ENCODE results near the gene CST5. TPM values are rescaled to one million over a fixed set of nuclear protein-coding genes. Genes with fewer than 3 reads are reported as not detected.
A peak's percentile ranks its signal among the peaks of the same experiment; 100 is the strongest.
"Not testable (repeated sequence)": the region's sequence is repeated elsewhere in the genome, so short reads cannot be mapped to it uniquely, and the experiment has no call there.

Gene CST5
- total RNA-seq, 5 donors from 2014 or later (not counting 1 experiment from before 2014, with no cell fraction given): not detected

GRCh38 chr20:23907579-23907978 lies 28.0 kb upstream of the CST5 start:
- POLR2A ChIA-PET: no interaction called here
- CTCF ChIA-PET: no interaction called here
- ATAC-seq (replicated peaks in 1 of 4) (no peak), DNase-seq (no peak)
- Histone ChIP-seq H3K27me3 (replicated peaks in 1 of 2; ENCODE audit: control insufficient read depth in 2 of 2, extremely low read depth in 1 of 2, insufficient read depth in 2 of 2, low read length in 1 of 2) (peaks cover 2 to 13% of the 10 kb centered on the region in 2 experiments), H3K4me3 (ENCODE audit: control insufficient read depth in 1 of 2, extremely low read depth in 1 of 2, low read length in 1 of 2) (no peak overlapping the region), H3K27ac (ENCODE audit: low read length) (no peak overlapping the region), H3K36me3 (ENCODE audit: control insufficient read depth in 2 of 2, extremely low read depth in 1 of 2, insufficient read depth in 1 of 2, low read length in 1 of 2) (no peaks in the 10 kb centered on the region), H3K4me1 (ENCODE audit: control insufficient read depth in 1 of 2, extremely low read depth in 1 of 2, insufficient read depth in 2 of 2, low read length in 2 of 2) (peaks cover 2 to 3% of the 10 kb centered on the region in 2 experiments), H3K9me3 (no peaks in the 10 kb centered on the region)
- Mint-ChIP-seq H3K27ac (no peak overlapping the region), H3K4me1 (peaks cover 5 to 18% (median 16%) of the 10 kb centered on the region in 3 donors), H3K36me3 (peaks cover 33% of the 10 kb centered on the region), H3K27me3 (peaks cover 2 to 5% of the 10 kb centered on the region in 2 donors), H3K9me3 (peaks cover 16 to 58% (median 38%) of the 10 kb centered on the region in 3 donors), H3K4me3 (no peak overlapping the region)
- no CpG with 5 or more reads among the region's 1 CpG for WGBS (ENCODE audit: insufficient coverage)

- H3K27ac ChIP-seq (ENCODE audit: low read length): peak overlapping the region; percentile 55
- peak in 31 of 35 experiments; percentile 13 to 79 (median 52) for DNase-seq
- H3K4me1 ChIP-seq (ENCODE audit: control insufficient read depth in 1 of 2, extremely low read depth in 1 of 2, insufficient read depth in 2 of 2, low read length in 2 of 2); ATAC-seq (replicated peaks in 1 of 4); H3K27me3 ChIP-seq (replicated peaks in 1 of 2; ENCODE audit: control insufficient read depth in 2 of 2, extremely low read depth in 1 of 2, insufficient read depth in 2 of 2, low read length in 1 of 2); H3K36me3 ChIP-seq (ENCODE audit: control insufficient read depth in 2 of 2, extremely low read depth in 1 of 2, insufficient read depth in 1 of 2, low read length in 1 of 2); H3K9me3 ChIP-seq; H3K27me3 Mint-ChIP-seq; POLR2A ChIA-PET; CTCF ChIA-PET: not testable (repeated sequence)
- peaks cover 9 to 43% (median 26%) of the 10 kb centered on the region in 3 donors for H3K9me3 Mint-ChIP-seq
- peak overlapping the region; percentile 74 to 94 for H3K27ac Mint-ChIP-seq
- H3K4me1 Mint-ChIP-seq: peaks cover 8 to 30% (median 28%) of the 10 kb centered on the region in 3 donors
- H3K36me3 Mint-ChIP-seq: peaks cover 21% of the 10 kb centered on the region
- 2% methylated on average over 5 of the region's 8 CpGs for WGBS (ENCODE audit: insufficient coverage)
- H3K4me3 ChIP-seq (ENCODE audit: control insufficient read depth in 1 of 2, extremely low read depth in 1 of 2, low read length in 1 of 2): peak overlapping the region; percentile 23 to 24
- peak overlapping the region; percentile 46 to 70 (median 70) for H3K4me3 Mint-ChIP-seq
Observed at GRCh38 chr20:23902396-23902795, 22.8 kb upstream of the CST5 start.

GRCh38 chr20:23890867-23891266 lies 11.3 kb upstream of the CST5 start:
- WGBS (ENCODE audit: insufficient coverage): 93% methylated on average over 4 of the region's 4 CpGs
- POLR2A ChIA-PET: not testable (repeated sequence)

GRCh38 chr20:23889775-23890187 lies 10.2 kb upstream of the CST5 start:
- Mint-ChIP-seq H3K4me3 (no peak overlapping the region), H3K36me3 (no peaks in the 10 kb centered on the region), H3K9me3 (no peaks in the 10 kb centered on the region), H3K27me3 (peaks cover 0 to 11% of the 10 kb centered on the region in 2 donors), H3K27ac (no peak overlapping the region), H3K4me1 (no peaks in the 10 kb centered on the region)
- DNase-seq (peak; percentile 29 to 81 (median 57)), ATAC-seq (replicated peaks in 1 of 4) (peak; percentile 80 to 98 (median 84))
- H3K4me1 ChIP-seq (ENCODE audit: control insufficient read depth in 1 of 2, extremely low read depth in 1 of 2, insufficient read depth in 2 of 2, low read length in 2 of 2): peaks cover 0 to 10% of the 10 kb centered on the region in 2 experiments
- no peaks in the 10 kb centered on the region for H3K9me3 ChIP-seq
- H3K4me3 ChIP-seq (ENCODE audit: control insufficient read depth in 1 of 2, extremely low read depth in 1 of 2, low read length in 1 of 2): no peak overlapping the region
- 76% methylated on average over 5 of the region's 8 CpGs for WGBS (ENCODE audit: insufficient coverage)
- ChIA-PET POLR2A (no interaction called here), CTCF (interaction anchor here in 1 of 2 donors (0.7 kb wide), 2 partner anchors 275 to 1021 kb away, joined by 3 read pairs; no protein-coding TSS in a partner anchor)
- H3K36me3 ChIP-seq (ENCODE audit: control insufficient read depth in 2 of 2, extremely low read depth in 1 of 2, insufficient read depth in 1 of 2, low read length in 1 of 2): no peaks in the 10 kb centered on the region
- H3K27ac ChIP-seq (ENCODE audit: low read length): no peak overlapping the region
- no peaks in the 10 kb centered on the region for H3K27me3 ChIP-seq (replicated peaks in 1 of 2; ENCODE audit: control insufficient read depth in 2 of 2, extremely low read depth in 1 of 2, insufficient read depth in 2 of 2, low read length in 1 of 2)

More at GRCh38 chr20:23890867-23891266, 11.3 kb upstream of the CST5 start:
- H3K27me3 ChIP-seq (replicated peaks in 1 of 2; ENCODE audit: control insufficient read depth in 2 of 2, extremely low read depth in 1 of 2, insufficient read depth in 2 of 2, low read length in 1 of 2); H3K9me3 ChIP-seq; CTCF ChIA-PET; H3K9me3 Mint-ChIP-seq; H3K36me3 ChIP-seq (ENCODE audit: control insufficient read depth in 2 of 2, extremely low read depth in 1 of 2, insufficient read depth in 1 of 2, low read length in 1 of 2); DNase-seq; H3K36me3 Mint-ChIP-seq; H3K4me1 Mint-ChIP-seq; H3K27ac ChIP-seq (ENCODE audit: low read length); H3K4me3 ChIP-seq (ENCODE audit: control insufficient read depth in 1 of 2, extremely low read depth in 1 of 2, low read length in 1 of 2); H3K27ac Mint-ChIP-seq; H3K4me3 Mint-ChIP-seq; H3K4me1 ChIP-seq (ENCODE audit: control insufficient read depth in 1 of 2, extremely low read depth in 1 of 2, insufficient read depth in 2 of 2, low read length in 2 of 2); ATAC-seq (replicated peaks in 1 of 4): not testable (repeated sequence)
- H3K27me3 Mint-ChIP-seq: peaks cover 0 to 11% of the 10 kb centered on the region in 2 donors

- POLR2A ChIA-PET: no interaction called here
- Histone ChIP-seq H3K4me3 (ENCODE audit: control insufficient read depth in 1 of 2, extremely low read depth in 1 of 2, low read length in 1 of 2) (no peak overlapping the region), H3K36me3 (ENCODE audit: control insufficient read depth in 2 of 2, extremely low read depth in 1 of 2, insufficient read depth in 1 of 2, low read length in 1 of 2) (no peaks in the 10 kb centered on the region), H3K4me1 (ENCODE audit: control insufficient read depth in 1 of 2, extremely low read depth in 1 of 2, insufficient read depth in 2 of 2, low read length in 2 of 2) (peaks cover 0 to 10% of the 10 kb centered on the region in 2 experiments), H3K9me3 (no peaks in the 10 kb centered on the region), H3K27ac (ENCODE audit: low read length) (no peak overlapping the region), H3K27me3 (replicated peaks in 1 of 2; ENCODE audit: control insufficient read depth in 2 of 2, extremely low read depth in 1 of 2, insufficient read depth in 2 of 2, low read length in 1 of 2) (peaks cover 0 to 2% of the 10 kb centered on the region in 2 experiments)
- no CpG with 5 or more reads among the region's 2 CpGs for WGBS (ENCODE audit: insufficient coverage)
- Mint-ChIP-seq H3K9me3 (no peaks in the 10 kb centered on the region), H3K36me3 (no peaks in the 10 kb centered on the region), H3K4me3 (no peak overlapping the region), H3K27ac (no peak overlapping the region), H3K27me3 (peaks cover 0 to 2% of the 10 kb centered on the region in 2 donors), H3K4me1 (no peaks in the 10 kb centered on the region)
- ATAC-seq (replicated peaks in 1 of 4): no peak
- CTCF ChIA-PET: no interaction called here
- DNase-seq: no peak
Observed at GRCh38 chr20:23887856-23888255, 8.3 kb upstream of the CST5 start.

- CTCF ChIA-PET: no interaction called here
- H3K4me1 Mint-ChIP-seq: no peaks in the 10 kb centered on the region
Observed at GRCh38 chr20:23884771-23885162, 5.2 kb upstream of the CST5 start.

More at GRCh38 chr20:23884771-23885162, 5.2 kb upstream of the CST5 start:
- 86% methylated on average over 1 of the region's 5 CpGs for WGBS (ENCODE audit: insufficient coverage)
- Mint-ChIP-seq H3K36me3 (no peaks in the 10 kb centered on the region), H3K9me3 (no peaks in the 10 kb centered on the region), H3K27ac (no peak overlapping the region), H3K4me3 (no peak overlapping the region), H3K27me3 (peaks cover 0 to 8% of the 10 kb centered on the region in 2 donors)
- no peaks in the 10 kb centered on the region for H3K9me3 ChIP-seq
- H3K27ac ChIP-seq (ENCODE audit: low read length): no peak overlapping the region
- DNase-seq (no peak), ATAC-seq (replicated peaks in 1 of 4) (no peak)
- H3K4me3 ChIP-seq (ENCODE audit: control insufficient read depth in 1 of 2, extremely low read depth in 1 of 2, low read length in 1 of 2): no peak overlapping the region
- peaks cover 0 to 3% of the 10 kb centered on the region in 2 experiments for H3K4me1 ChIP-seq (ENCODE audit: control insufficient read depth in 1 of 2, extremely low read depth in 1 of 2, insufficient read depth in 2 of 2, low read length in 2 of 2)
- peaks cover 0 to 16% of the 10 kb centered on the region in 2 experiments for H3K27me3 ChIP-seq (replicated peaks in 1 of 2; ENCODE audit: control insufficient read depth in 2 of 2, extremely low read depth in 1 of 2, insufficient read depth in 2 of 2, low read length in 1 of 2)
- no peaks in the 10 kb centered on the region for H3K36me3 ChIP-seq (ENCODE audit: control insufficient read depth in 2 of 2, extremely low read depth in 1 of 2, insufficient read depth in 1 of 2, low read length in 1 of 2)
- POLR2A ChIA-PET: no interaction called here
